CD1c-positive myeloid dendritic cell (primary cell): ENCODE measurements around the gene TRMT6.

ENCODE experiments used
- DNase-seq: peaks from one replicate; pipeline ENCODE4 v3.0.0-alpha.2; 2016; ENCODE audit errors: extremely low spot score

The TRMT6 gene

GRCh38 chr20:5899444-5899843, 50.9 kb downstream of the TRMT6 start:
- DNase-seq = no peak

GRCh38 chr20:5895626-5896025, 54.7 kb downstream of the TRMT6 start:
- no peak for DNase-seq

- no peak for DNase-seq
Observed at GRCh38 chr20:5893621-5894020, 56.7 kb downstream of the TRMT6 start.

- DNase-seq = no peak
Observed at GRCh38 chr20:5893052-5893451, 57.3 kb downstream of the TRMT6 start.

- no peak for DNase-seq
Observed at GRCh38 chr20:5890773-5891441, 59.4 kb downstream of the TRMT6 start.

GRCh38 chr20:5888041-5888440, 62.3 kb downstream of the TRMT6 start:
- DNase-seq = no peak

GRCh38 chr20:5887386-5887785, 62.9 kb downstream of the TRMT6 start:
- DNase-seq = no peak
